ENCODE data around the gene IL2RA. TPM values are rescaled to one million over a fixed set of nuclear protein-coding genes. Genes with fewer than 3 reads are reported as not detected.
"Not testable (repeated sequence)": the region's sequence is repeated elsewhere in the genome, so short reads cannot be mapped to it uniquely, and the experiment has no call there.

Gene IL2RA
- total and polyA plus RNA-seq, 4 experiments from 2014 or later, result 15.1 to 29.9 (median 20.4) TPM

DNA sequence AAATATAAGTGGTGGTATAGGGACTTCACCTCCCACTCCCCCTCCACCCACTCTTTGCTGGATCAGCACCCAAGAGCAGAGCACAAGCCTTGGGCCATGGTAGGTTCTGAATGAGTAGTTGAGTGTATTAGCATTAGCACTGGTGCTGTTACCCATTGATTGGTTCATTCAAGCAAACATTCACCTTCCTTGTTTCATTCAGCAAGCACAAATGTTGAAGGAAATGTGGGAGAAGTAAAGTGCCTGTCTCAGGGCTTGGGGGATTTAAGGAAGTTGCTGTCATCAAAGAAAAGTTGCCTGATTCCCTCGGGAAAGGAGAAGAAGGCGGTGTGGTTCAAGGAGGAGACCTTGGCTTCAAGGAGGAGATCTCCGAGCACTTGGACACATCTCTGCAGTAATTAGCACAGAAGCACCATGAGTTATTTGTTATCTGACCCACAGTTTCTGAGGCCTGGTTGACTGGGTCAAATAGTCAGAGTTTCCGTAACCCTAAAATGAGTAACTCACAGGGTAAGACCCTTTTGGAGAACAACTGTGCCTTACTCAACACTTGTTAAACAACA is 17.3 kb downstream of the IL2RA start:
- peaks cover 47 to 90% (median 66%) of the 10 kb centered on the region in 4 donors for H3K4me1 Mint-ChIP-seq
- H3K36me3 Mint-ChIP-seq, result peaks cover 8 to 20% of the 10 kb centered on the region in 2 donors
- intact Hi-C loops (cut with micrococcal nuclease), result no loop called here
- POLR2A ChIA-PET (ENCODE audit: partially characterized antibody), result interaction anchor here (1.1 to 2.3 kb wide), 9 partner anchors 8 to 68 kb away, joined by 3 to 10 read pairs (median 5); partner anchors contain the start of gene IL15RA
- H3K9me3 ChIP-seq (ENCODE audit: control insufficient read depth in 1 of 2, low read length in 2 of 2), result no peaks in the 10 kb centered on the region
- H3K4me1 ChIP-seq (ENCODE audit: insufficient read depth, low read length), result peaks cover 87% of the 10 kb centered on the region
- H3K27me3 Mint-ChIP-seq, result no peaks in the 10 kb centered on the region
- H3K4me3 Mint-ChIP-seq, result peak overlapping the region; percentile 45 to 84 (median 76)
- H3K9me3 Mint-ChIP-seq, result no peaks in the 10 kb centered on the region
- H3K4me3 ChIP-seq (ENCODE audit: low read length in 2 of 2), result peak overlapping the region; percentile 23 to 32
- CTCF ChIA-PET (ENCODE audit: partially characterized antibody), result interaction anchor here (1.0 to 1.9 kb wide), 6 partner anchors 18 to 42 kb away, joined by 3 to 9 read pairs (median 4); partner anchors contain the start of gene IL2RA
- DNase-seq, result no peak
- H3K27ac ChIP-seq (ENCODE audit: low read depth, low read length), result peak overlapping the region; percentile 21
- peak overlapping the region; percentile 74 to 89 (median 84) for H3K27ac Mint-ChIP-seq
- H3K36me3 ChIP-seq (ENCODE audit: insufficient read depth, low read length), result no peaks in the 10 kb centered on the region
- no peaks in the 10 kb centered on the region for H3K27me3 ChIP-seq (ENCODE audit: insufficient read depth, low read length)

DNA sequence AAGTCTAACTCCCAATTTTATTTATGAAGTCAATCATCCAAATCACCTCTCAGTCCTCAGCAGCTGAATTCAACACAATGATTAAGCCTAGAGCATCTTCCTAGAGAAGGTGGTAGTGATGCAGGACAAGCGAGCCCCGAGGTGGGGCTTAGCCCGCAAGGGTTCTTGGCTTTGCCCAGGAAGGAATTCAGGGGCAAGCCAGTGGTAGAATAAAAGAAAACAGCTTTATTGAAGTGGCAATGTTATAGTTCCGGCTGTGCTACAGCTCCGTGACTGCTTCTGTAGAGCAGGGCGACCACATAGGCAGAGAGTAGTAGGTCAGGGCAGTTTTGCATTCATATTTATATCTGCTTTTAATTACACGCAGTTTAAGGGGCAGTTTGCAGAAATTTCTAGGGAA is 18.1 kb downstream of the IL2RA start:
- Mint-ChIP-seq H3K27me3 (no peaks in the 10 kb centered on the region), H3K9me3 (no peaks in the 10 kb centered on the region), H3K36me3 (peaks cover 15 to 20% of the 10 kb centered on the region in 2 donors), H3K4me1 (peaks cover 50 to 90% (median 66%) of the 10 kb centered on the region in 4 donors), H3K4me3 (peak overlapping the region in 7 of 8 donors; percentile 45 to 84 (median 77)), H3K27ac (peak overlapping the region in 6 of 7 donors; percentile 1 to 87 (median 68))
- Histone ChIP-seq H3K4me1 (ENCODE audit: insufficient read depth, low read length) (peaks cover 87% of the 10 kb centered on the region), H3K36me3 (ENCODE audit: insufficient read depth, low read length) (no peaks in the 10 kb centered on the region), H3K27me3 (ENCODE audit: insufficient read depth, low read length) (no peaks in the 10 kb centered on the region), H3K27ac (ENCODE audit: low read depth, low read length) (no peak overlapping the region), H3K4me3 (ENCODE audit: low read length in 2 of 2) (no peak overlapping the region), H3K9me3 (ENCODE audit: control insufficient read depth in 1 of 2, low read length in 2 of 2) (no peaks in the 10 kb centered on the region)
- ChIA-PET CTCF (ENCODE audit: partially characterized antibody) (interaction anchor here (1.9 to 3.1 kb wide), 2 partner anchors 30 to 42 kb away, joined by 8 to 13 read pairs; no protein-coding TSS in a partner anchor), POLR2A (ENCODE audit: partially characterized antibody) (interaction anchor here (0.9 to 2.3 kb wide), 6 partner anchors 8 to 158 kb away, joined by 3 to 10 read pairs (median 4); no protein-coding TSS in a partner anchor)
- no peak for DNase-seq
- intact Hi-C loops (cut with micrococcal nuclease), result no loop called here

DNA sequence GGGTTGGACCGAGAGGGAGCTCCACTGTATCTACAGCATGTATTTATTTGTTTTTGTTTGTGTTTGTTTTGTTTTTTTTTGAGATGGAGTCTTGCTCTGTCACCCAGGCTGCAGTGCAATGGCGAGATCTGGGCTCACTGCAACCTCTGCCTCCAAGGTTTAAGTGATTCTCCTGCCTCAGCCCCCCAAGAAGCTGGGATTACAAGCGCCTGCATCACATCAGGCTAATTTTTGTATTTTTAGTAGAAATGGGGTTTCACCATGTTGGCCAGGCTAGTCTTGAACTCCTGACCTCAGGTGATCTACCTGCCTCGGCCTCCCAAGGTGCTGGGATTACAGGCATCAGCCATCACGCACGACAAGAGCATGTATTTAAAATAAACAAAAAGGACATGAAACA is 18.8 kb downstream of the IL2RA start:
- CTCF ChIA-PET (ENCODE audit: partially characterized antibody), result interaction anchor here (1.9 to 3.1 kb wide), 2 partner anchors 29 to 43 kb away, joined by 8 to 13 read pairs; no protein-coding TSS in a partner anchor
- H3K9me3 ChIP-seq (ENCODE audit: control insufficient read depth in 1 of 2, low read length in 2 of 2); DNase-seq; H3K27ac ChIP-seq (ENCODE audit: low read depth, low read length); H3K4me3 ChIP-seq (ENCODE audit: low read length in 2 of 2); H3K27me3 Mint-ChIP-seq; H3K27me3 ChIP-seq (ENCODE audit: insufficient read depth, low read length); H3K9me3 Mint-ChIP-seq; H3K36me3 ChIP-seq (ENCODE audit: insufficient read depth, low read length); intact Hi-C loops (cut with micrococcal nuclease): not testable (repeated sequence)
- H3K4me1 ChIP-seq (ENCODE audit: insufficient read depth, low read length), result peaks cover 87% of the 10 kb centered on the region
- Mint-ChIP-seq H3K27ac (peak overlapping the region in 3 of 7 donors; percentile 16 to 84 (median 42)), H3K36me3 (peaks cover 11 to 22% of the 10 kb centered on the region in 2 donors), H3K4me1 (peaks cover 49 to 90% (median 67%) of the 10 kb centered on the region in 4 donors), H3K4me3 (peak overlapping the region in 3 of 8 donors; percentile 27 to 43 (median 36))
- POLR2A ChIA-PET (ENCODE audit: partially characterized antibody), result interaction anchor here (0.9 to 2.3 kb wide), 6 partner anchors 9 to 158 kb away, joined by 3 to 10 read pairs (median 4); no protein-coding TSS in a partner anchor

DNA sequence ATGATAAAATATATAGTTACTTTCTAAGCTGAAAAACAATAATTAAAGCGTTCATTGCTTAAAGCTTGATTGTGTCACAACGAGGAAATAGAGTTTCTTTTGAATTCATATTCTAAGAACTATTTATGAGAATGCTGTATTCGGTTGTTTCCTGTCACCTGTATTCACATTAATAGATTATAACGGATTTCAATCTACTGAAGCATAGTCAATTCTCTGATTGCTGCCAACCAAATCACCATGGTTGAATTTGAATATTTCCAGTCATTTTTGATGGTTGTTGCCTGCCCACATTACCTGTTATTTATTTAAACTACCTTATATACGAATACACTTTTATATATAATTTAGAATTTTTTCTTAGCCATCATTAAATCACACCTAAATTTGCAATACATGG is 22.0 kb downstream of the IL2RA start:
- H3K4me3 Mint-ChIP-seq, result no peak overlapping the region
- H3K27me3 Mint-ChIP-seq, result no peaks in the 10 kb centered on the region
- H3K27me3 ChIP-seq (ENCODE audit: insufficient read depth, low read length), result no peaks in the 10 kb centered on the region
- no peak overlapping the region for H3K27ac ChIP-seq (ENCODE audit: low read depth, low read length)
- H3K4me1 Mint-ChIP-seq, result peaks cover 49 to 92% (median 67%) of the 10 kb centered on the region in 4 donors
- H3K4me3 ChIP-seq (ENCODE audit: low read length in 2 of 2), result no peak overlapping the region
- ChIA-PET POLR2A (ENCODE audit: partially characterized antibody) (interaction anchor here (7.4 kb wide), 1 partner anchor 10 kb away, joined by 169 read pairs; no protein-coding TSS in a partner anchor), CTCF (ENCODE audit: partially characterized antibody) (interaction anchor here (5.2 to 5.3 kb wide), 2 partner anchors 11 to 47 kb away, joined by 49 to 54 read pairs; no protein-coding TSS in a partner anchor)
- H3K36me3 Mint-ChIP-seq, result peaks cover 8 to 11% of the 10 kb centered on the region in 2 donors
- peak overlapping the region in 2 of 7 donors; percentile 72 to 90 for H3K27ac Mint-ChIP-seq
- peaks cover 90% of the 10 kb centered on the region for H3K4me1 ChIP-seq (ENCODE audit: insufficient read depth, low read length)
- no peaks in the 10 kb centered on the region for H3K36me3 ChIP-seq (ENCODE audit: insufficient read depth, low read length)
- no peaks in the 10 kb centered on the region for H3K9me3 ChIP-seq (ENCODE audit: control insufficient read depth in 1 of 2, low read length in 2 of 2)
- H3K9me3 Mint-ChIP-seq, result peaks cover 0 to 2% (median 0%) of the 10 kb centered on the region in 8 donors
- no peak for DNase-seq
- intact Hi-C loops (cut with micrococcal nuclease), result no loop called here

DNA sequence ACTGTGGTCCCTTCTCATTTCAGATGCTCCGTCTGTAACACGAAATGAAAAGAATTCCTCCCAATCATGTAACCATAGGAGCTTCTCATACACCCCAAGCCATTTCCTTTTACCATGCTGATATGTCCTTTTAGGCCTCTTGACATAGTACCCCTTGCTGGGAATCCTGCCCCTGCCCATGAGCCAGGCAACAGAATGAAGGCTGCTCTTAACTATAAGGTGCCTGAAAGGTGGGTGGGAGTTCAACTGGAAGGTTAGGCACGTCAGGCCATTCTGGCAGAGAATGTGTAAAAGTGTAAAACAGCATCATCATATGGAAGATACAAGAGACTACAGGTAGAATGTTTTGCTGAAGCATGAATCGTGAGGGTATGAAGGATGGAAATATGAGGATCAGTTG is 22.5 kb downstream of the IL2RA start:
- Mint-ChIP-seq H3K36me3 (peaks cover 8 to 11% of the 10 kb centered on the region in 2 donors), H3K4me3 (peak overlapping the region in 4 of 8 donors; percentile 0 to 34 (median 18)), H3K4me1 (peaks cover 44 to 90% (median 64%) of the 10 kb centered on the region in 4 donors), H3K27ac (peak overlapping the region in 5 of 7 donors; percentile 38 to 90 (median 72)), H3K9me3 (peaks cover 0 to 2% (median 0%) of the 10 kb centered on the region in 8 donors), H3K27me3 (no peaks in the 10 kb centered on the region)
- peaks cover 90% of the 10 kb centered on the region for H3K4me1 ChIP-seq (ENCODE audit: insufficient read depth, low read length)
- H3K27ac ChIP-seq (ENCODE audit: low read depth, low read length), result no peak overlapping the region
- no peaks in the 10 kb centered on the region for H3K9me3 ChIP-seq (ENCODE audit: control insufficient read depth in 1 of 2, low read length in 2 of 2)
- no peaks in the 10 kb centered on the region for H3K36me3 ChIP-seq (ENCODE audit: insufficient read depth, low read length)
- intact Hi-C loops (cut with micrococcal nuclease), result no loop called here
- H3K4me3 ChIP-seq (ENCODE audit: low read length in 2 of 2), result no peak overlapping the region
- CTCF ChIA-PET (ENCODE audit: partially characterized antibody), result interaction anchor here (5.2 to 5.3 kb wide), 2 partner anchors 12 to 47 kb away, joined by 49 to 54 read pairs; no protein-coding TSS in a partner anchor
- DNase-seq, result no peak
- H3K27me3 ChIP-seq (ENCODE audit: insufficient read depth, low read length), result no peaks in the 10 kb centered on the region
- POLR2A ChIA-PET (ENCODE audit: partially characterized antibody), result interaction anchor here (7.4 kb wide), 1 partner anchor 11 kb away, joined by 169 read pairs; no protein-coding TSS in a partner anchor

DNA sequence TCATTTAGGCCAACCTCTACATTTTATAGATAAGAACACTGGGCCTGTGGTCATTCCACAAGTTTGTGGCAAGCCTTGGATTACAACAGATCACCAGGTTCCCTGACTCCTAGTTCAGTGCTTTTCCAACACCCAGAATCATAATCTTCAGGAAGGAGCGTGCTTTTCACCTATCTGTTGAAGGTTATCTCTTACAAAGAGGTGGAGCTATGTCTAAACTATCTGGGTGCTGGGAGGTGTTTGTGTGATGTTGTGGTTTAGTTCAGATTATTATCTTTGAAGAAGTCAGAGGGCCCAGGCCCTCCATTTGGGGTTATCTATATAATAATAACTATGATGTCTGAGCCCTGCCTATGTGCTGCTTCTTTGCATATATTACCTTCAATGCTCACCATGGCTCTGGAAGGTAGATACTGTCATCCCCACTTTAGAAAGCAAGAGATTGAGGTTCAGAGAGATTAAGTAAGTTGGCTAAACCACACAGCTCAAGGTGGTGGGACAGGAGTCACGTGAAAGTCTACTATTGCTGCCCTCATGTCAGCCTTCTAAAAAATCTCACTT is 24.0 kb downstream of the IL2RA start:
- Mint-ChIP-seq H3K4me3 (peak overlapping the region in 7 of 8 donors; percentile 15 to 75 (median 66)), H3K4me1 (peaks cover 38 to 89% (median 62%) of the 10 kb centered on the region in 4 donors)
- no peaks in the 10 kb centered on the region for H3K27me3 ChIP-seq (ENCODE audit: insufficient read depth, low read length)

More for the DNA sequence above, 24.0 kb downstream of the IL2RA start:
- intact Hi-C loops (cut with micrococcal nuclease), result loop anchor here (1.0 kb wide), 3 partner anchors 12 to 48 kb away; no protein-coding TSS in a partner anchor
- H3K4me1 ChIP-seq (ENCODE audit: insufficient read depth, low read length), result peaks cover 88% of the 10 kb centered on the region
- Mint-ChIP-seq H3K27me3 (no peaks in the 10 kb centered on the region), H3K36me3 (peaks cover 8 to 15% of the 10 kb centered on the region in 2 donors), H3K9me3 (peaks cover 0 to 2% (median 0%) of the 10 kb centered on the region in 8 donors), H3K27ac (peak overlapping the region; percentile 85 to 96 (median 93))
- ChIA-PET CTCF (ENCODE audit: partially characterized antibody) (interaction anchor here (1.0 to 5.3 kb wide), 9 partner anchors 10 to 372 kb away, joined by 3 to 54 read pairs (median 8); no protein-coding TSS in a partner anchor), POLR2A (ENCODE audit: partially characterized antibody) (interaction anchor here (0.7 to 7.4 kb wide), 15 partner anchors 11 to 543 kb away, joined by 3 to 169 read pairs (median 5); partner anchors contain the start of gene IL2RA)
- peak overlapping the region; percentile 25 to 27 for H3K4me3 ChIP-seq (ENCODE audit: low read length in 2 of 2)
- H3K9me3 ChIP-seq (ENCODE audit: control insufficient read depth in 1 of 2, low read length in 2 of 2), result no peaks in the 10 kb centered on the region
- peak overlapping the region; percentile 65 for H3K27ac ChIP-seq (ENCODE audit: low read depth, low read length)
- peak; percentile 66 to 78 (median 70) for DNase-seq
- H3K36me3 ChIP-seq (ENCODE audit: insufficient read depth, low read length), result no peaks in the 10 kb centered on the region

All from CD4-positive, alpha-beta memory T cell (primary cell).